HG03196 (cell line): ENCODE measurements around the gene PITPNM3.
"Not testable (repeated sequence)": the region's sequence is repeated elsewhere in the genome, so short reads cannot be mapped to it uniquely, and the experiment has no call there.

ENCODE experiments used
- ATAC-seq: cut with Tn5 transposase; IDR thresholded peaks from one replicate; pipeline ENCODE4 v1.9.1; 2021; ENCODE audit not compliant: unreplicated experiment

PITPNM3 gene

DNA sequence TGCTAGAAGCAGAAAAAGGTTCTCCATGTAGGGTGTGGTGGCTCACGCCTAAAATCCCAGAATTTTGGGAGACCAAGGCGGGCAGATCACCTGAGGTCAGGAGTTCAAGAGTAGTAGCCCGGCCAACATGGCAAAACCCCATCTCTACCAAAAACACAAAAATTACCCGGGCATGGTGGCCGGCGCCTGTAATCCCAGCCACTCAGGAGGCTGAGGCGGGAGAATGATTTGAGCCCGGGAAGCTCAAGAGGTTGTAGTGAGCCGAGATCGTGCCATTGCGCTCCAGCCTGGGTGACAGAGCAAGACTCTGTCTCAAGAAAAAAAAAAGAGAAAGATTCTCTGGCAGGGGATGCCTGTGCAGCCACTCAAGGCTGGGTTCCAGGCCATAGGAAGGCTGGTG is 54.2 kb downstream of the PITPNM3 start:
- no peak for ATAC-seq

DNA sequence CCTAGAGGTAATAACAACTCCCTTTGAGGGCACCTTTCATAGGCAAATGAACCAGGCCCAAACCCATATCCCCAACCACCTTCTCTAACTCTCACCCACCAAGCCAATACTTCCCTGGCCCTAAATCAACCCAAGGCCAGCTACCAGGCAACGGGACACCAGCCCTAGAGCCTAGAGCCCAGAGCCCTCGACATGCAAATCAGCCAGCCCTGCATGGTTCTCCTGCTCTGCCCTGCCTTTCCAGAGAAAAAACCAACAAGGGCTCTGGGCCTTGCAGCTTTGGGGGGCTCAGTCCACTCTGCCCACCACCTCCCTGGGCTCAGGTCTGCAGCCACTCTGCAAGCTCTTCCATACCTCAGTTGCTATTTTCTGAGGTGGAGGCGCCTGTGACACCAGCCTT is 55.0 kb downstream of the PITPNM3 start:
- no peak for ATAC-seq

DNA sequence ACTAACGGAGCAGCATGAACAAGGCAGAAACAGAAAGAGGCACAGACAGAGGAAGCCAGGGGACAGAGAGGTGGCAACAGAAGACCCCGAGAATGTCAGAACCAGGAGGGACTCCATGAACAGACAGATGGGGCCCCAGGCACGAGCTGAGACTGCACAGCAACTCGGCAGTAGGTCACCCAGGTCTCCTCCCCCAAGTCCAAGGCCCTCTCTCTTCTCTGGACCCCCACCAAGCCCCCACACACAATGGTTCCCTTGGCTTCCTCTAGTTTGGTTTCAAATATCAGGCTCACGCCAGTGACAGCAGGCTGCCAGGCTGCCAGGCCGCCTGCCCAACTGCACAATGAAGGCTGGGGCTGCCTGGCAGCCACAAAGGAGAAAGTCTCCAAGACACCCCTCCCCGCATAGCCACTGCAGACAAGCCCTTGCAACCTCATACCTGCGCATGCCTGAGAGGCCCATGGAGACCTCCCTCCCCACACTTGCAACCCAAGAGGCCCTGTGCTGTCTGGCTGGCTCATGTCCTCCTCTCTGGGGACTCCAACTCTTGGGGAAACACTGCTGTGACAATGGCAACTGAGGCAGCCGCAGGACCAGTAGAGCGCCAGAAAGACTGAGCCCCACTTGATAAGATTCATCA is 57.3 kb downstream of the PITPNM3 start:
- no peak for ATAC-seq

DNA sequence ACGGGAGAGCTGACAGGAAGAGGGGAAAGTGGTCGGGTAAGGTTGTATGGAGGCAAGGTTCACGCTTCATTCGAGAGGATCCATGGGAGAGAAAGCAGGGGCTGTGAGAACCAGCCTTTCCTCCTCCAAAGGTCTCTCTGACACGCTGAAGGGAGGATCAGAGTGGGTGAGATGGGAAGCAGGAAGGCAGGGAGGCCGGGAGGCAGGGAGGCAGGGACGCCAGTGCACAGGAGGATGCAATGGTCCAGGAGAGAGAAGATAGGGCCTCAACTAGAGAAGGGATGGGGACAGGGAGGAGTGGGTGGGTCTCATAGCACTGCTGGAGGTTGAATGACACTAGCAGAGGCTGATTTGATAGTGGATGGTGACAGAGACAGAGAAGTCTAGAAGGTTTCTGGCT is 58.0 kb downstream of the PITPNM3 start:
- ATAC-seq: no peak

DNA sequence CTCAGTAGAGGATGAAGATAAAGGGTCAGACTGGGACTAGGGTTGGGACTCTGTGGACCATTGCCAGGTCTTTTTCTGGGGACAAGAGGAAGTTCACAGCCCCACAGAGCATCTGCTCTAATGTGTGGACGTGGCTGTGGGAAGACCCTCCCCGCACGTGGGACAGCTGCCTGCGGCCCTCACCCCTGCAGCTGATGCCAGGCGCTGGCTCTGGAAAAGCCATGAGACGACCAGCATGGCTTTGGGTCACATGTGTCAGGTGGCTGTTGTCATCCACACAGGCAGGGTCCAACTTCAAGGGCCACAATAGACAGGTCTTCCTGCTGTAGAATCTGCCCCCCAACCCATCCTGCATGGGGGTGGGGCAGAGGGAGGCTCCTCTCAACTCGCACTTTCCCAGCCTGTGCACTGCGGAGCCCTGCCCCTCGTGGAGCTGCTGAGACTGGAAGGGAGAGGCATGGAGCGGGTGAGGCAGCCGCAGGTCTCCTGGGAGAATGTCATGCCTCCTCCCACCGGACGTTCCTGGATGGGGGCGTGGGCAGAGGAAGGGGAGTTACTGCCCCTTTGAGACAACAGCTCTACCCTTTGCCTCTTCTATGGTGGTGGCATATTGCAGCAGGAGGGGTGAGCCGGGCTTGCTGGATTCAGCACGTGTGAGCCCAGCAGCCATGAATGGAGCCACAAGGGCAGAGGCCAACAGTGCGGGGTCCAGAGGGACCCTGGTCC is 58.7 kb downstream of the PITPNM3 start:
- no peak for ATAC-seq

DNA sequence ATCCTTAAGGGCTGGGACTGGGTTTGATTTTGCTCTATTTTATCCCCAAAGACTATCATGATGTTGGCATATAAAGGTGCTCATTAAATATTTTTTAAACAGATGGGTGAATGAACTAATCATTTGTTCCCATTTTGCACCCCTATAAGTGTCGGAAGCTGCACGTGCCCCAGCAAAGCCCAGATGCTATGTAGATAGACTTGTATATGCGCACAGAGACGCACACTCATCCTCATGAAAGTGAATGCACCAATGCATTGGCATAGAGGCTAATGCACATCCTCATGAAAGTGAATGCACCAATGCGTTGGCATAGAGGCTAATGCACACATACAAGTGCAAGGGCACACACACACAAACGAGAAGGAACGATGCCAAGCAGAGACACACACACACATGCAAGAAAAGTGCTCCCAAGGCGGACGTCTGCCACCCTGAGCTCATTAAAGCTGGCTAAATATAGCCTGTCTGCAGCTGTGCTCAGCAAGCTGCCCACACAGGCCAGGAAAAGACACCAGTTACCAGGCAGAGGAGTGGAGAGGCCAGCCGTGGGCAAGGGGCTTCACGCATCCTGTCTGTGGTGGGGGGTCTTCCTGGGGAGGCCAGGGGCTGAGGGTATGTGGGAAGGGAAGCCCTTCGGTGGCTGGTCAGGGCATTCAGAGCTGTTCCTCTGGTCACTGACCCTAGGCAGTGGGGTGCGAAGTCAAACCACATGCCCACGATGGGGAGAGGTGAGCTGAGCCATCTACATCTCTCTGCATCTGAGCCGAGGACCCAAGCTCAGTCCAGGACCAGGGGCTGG is 59.5 kb downstream of the PITPNM3 start:
- ATAC-seq: no peak

DNA sequence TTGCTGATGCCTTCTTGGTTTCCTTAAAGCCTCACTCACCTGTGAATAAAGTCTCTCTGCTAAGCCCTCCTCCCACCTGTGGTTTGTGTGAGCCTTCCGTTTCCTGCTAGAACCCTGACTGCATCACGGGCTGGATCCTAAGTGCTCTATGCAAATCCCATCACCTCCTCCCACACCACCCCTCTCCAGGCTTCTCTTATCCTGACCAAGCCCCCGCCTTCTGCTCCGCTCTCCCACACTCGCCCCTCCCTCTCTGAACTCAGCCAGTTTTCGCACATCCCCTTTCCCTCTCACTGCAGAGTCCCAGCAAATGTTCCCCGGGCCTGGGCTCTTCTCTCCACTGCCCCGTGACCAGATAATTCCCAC is 60.3 kb downstream of the PITPNM3 start:
- no peak for ATAC-seq

DNA sequence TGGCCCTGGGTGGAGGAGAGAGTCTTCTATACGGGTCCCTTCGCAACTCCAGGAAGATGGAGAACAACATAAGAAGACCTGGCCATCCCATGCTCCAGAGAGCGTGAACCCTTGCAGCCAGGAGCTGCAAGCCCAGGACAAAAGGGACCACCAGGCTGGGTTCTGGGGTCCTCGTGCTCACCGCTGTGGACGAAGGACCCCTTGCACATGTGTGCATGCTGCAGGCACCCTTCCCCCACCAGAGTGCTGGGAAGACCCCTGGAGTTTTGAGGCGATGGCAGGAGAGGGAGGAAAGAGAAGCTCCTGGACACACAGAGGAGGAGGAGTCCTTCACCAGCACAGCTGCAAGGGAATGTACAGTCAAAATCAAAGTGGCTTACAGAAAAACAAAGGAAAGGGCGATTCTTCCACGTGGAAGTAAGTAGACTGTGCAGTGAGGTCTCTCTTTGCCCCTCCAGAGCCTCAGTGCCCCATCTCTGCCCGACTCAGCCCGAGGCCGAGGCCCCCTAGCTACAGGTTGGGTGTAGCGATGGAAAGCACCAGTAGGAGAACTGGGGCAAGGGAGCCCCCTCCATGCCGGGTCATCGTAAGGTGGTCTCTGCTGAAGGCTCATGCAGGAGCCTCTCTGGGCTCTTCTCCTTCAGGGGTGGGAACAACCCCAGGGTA is 60.8 kb downstream of the PITPNM3 start:
- no peak for ATAC-seq

DNA sequence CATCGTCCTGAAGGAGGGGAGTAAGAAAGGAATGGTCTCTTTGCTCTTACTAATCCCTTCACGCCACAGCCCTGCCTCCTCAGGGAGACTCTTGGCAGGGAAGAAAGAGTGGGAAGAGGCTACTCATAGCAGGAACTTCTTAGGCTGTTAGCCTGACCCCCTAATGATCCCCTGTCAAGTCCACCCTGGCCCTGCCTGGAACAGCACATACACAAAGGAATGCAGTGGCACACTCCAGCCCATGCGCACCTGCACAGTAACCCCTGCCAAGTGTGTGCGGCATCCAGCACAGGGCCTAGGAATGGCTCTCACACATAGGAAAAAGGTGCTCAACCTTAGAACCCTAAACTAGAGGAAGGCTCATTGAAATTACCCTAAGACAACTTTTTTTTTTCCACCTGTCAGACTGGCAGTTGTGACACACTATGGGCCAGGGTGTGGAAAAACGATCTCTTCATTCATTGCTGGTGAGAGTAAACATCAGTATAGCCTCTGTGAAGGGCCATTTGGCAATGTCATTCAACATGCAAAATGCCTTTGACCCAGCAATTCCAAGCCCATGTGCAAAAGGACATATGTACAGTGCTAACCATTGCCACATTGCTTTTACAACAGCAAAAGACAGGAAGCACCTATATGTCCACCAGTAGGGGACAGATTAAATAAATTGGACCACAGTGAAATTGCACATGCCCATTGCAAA is 62.0 kb downstream of the PITPNM3 start:
- ATAC-seq: no peak

DNA sequence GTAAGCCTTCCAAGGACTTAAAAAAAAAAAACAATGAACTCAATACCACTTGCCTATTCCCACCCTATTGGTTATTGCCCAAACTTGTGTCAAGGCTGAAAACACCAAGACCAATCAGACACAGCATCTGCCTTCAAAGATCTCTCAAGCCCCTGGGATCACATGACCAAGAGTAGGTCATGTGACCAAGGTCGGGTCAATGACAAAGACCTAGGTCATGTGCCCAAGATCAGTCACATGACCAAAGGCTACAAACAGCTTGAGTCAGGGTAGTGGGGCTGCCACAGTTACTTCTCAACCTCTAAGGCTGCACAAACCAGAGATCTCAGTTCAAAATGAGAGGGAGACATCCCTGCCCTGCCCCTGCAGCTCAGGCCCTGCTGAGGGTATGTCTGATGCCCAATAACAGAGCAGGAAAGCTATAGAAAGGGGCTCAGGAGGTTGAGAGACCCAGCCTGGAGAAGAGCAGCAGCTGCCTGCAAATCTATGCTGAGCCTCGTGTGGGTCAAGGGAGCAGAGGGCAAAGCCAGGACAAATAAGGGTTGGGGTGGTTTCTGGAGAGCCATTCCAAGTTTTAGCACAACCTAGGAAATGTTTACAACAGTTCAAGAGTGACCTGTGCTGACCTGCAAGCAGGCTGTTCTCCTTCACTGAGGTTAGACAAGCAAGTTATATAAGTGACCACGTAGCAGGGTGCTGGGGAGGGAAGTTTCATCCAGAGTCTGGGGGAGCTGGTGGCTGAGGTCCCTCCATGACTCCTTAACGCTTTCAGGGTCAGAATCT is 63.3 kb downstream of the PITPNM3 start:
- no peak for ATAC-seq

DNA sequence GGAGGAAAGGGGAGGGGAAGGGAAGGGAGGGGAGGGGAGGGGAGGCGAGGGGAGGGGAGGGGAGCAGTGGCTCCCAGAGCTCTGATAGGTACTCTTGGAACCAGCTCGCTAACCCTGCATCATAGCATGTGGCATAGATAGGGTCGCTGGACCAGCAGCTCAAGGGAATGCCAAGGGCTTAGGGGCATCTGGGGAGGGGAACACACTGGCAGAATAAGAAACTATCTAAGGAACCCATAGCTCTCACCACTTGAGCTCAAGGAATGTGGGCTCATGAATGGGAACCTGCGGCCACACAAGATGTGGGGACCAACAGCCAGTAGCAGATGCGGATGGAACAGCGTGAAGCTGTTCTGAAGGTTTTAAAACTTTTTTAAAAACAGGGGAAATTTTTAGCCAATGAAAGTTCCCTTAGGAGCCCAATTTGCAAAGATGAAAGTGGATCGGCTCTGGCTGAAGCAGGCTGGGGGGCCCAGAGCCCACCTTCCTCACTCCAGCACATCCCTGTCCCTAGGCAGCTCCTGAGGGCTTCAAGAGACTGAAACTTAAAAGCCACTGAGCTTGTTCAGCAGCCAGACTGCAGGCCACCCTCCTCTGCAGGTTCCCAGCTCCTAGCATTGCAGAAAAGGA is 65.2 kb downstream of the PITPNM3 start:
- ATAC-seq: no peak

DNA sequence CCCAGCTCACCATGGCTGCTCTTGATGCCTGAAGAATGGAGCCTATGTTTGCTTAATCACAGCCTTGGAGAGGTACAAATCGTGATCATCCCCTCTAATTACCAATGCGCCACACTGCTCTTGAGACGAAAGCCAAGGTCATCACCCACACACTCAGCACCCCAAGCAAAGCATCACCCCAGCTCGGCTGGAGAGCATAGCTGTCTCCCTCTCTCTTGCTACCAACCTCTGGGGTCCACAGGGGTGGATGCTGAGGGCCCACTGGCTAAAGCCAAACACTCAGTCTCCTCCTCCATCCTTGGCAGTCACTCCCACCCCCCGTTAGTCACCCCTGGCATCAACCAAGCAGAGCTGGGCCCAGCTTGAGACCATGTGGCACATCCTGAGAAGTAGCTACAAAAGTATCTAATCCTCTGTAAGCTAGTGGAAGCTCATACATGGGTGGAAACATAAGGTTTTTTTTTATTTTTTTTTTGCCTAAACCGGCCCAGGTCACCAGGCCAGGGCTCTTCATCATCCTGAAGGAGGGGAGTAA is 67.3 kb downstream of the PITPNM3 start:
- ATAC-seq: no peak

DNA sequence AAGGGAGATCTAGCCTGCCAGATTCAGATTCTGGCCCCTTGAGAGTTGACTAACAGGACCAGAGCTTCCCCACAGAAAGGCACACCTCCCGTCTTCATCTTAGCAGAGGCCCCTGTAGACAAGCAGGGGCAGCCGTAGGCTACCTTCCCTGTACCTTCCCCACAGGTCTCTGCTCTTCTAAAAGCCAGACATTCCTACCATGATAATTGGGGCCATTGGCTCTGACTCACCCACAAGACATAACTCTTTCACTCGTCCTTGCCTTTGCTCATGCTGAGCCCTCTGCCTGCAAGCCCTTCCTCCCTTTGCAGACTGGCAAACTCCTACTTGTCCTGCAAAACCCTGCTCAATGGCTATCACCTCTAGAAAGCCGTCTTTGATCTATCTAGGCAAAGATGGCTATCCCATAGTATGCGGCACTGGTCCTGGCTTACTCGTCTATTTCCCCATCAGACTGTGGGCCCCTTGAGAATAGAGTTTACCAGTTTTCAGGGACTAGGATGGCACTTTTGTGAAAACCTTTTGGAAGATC is 68.3 kb downstream of the PITPNM3 start:
- ATAC-seq: no peak

DNA sequence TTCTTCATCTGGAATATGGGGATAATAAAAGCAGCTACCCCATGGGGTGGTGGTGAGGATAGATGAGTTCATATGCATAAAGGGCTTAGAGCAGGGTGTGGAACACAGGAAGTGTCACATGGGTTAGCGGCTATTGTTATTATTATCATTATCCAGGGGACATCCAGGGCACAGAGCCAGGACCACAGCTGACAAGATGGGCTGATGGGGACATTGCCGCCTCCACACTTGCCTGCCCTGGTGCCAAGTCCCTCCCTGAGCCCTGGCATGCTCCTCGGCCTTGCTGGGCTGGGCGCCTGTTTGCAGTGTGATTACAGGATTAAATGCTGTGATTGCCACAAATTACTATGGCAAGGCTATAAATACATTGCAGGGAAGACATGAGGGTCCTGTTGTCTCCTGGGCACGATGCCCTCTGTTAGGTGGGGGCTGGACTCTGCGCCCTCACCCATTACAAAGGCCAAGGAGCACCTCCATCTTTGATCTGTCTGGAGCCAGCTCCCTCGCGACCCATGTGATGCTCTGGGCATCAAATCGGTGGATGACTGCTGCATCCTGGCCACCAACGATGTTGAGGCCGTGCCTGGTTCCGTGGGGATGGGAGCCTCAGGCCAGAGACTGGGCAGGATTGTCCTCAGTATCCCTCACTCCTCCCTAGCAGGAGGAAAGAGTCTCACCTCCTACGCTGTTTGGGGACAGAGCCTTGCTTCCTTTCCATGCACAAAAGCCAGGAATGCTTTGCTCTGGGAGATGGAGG is 68.9 kb downstream of the PITPNM3 start:
- no peak for ATAC-seq

DNA sequence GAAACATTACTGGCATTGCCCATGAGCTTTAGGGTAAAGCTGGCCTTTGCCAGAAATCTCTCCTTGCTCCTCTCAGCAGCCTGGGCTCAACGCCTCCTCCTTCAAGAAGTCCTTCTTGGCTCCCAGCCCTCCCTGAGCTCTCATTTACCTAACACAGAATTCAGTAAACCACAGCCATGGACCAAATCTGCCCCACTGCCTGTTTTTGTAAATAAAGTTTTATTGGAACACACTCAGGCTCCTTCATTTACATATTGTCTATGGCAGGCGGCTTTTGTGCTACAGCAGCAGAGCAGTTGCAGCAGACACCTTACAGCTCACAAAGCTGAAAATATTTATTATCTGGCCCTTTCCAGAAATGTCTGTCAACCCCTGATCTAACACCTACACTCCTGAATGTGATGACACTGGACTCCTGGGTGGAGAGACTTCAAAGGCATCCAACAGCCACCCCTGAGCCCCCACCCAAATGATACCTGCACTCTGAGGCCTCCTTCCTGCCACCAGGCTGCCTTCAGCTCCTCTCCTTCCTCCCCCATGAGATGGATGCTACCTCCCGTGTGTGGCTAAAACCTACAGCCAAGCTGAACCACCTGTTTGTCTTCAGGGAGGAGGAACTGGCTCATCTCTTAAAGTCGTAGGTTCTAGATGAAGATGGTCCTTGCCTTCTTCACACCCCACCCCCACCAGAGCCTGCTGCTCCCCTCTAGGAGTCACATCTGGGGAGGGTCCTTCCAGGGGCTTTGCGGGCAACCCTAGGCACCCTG is 70.5 kb downstream of the PITPNM3 start:
- ATAC-seq: no peak

DNA sequence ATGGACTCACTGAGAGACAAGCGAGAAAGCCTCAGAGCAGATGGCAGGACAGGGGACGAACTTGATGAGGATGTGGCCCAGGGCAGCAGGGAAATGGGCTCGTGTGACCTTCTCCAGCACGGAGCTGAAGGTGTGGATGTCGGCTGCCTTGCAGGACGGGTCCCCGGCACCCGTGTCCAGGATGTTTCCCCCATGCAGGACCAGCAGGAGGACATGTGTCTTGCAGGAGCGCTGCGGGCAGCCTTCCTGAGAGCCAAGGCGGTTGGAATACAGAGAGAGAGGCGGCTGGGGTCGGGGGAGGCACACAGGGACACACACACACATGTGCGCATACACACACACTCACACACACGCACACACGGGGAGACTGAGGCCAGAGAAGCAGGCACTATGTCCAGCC is 72.8 kb downstream of the PITPNM3 start:
- ATAC-seq: no peak

DNA sequence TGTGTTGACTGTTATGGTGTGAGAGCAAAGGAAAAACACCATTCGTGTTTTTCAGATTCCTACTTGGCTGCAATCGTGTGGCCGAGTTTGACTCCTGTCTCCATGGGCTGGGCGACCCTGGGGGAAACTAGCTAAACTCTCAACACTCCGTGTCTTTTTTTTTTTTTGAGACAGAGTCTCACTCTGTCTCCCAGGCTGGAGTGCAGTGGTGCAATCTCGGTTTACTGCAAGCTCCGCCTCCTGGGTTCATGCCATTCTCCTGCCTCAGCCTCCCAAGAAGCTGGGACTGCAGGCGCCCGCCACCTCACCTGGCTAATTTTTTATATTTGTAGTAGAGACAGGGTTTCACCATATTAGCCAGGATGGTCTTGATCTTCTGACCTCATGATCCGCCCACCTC is 73.6 kb downstream of the PITPNM3 start:
- not testable (repeated sequence) for ATAC-seq

DNA sequence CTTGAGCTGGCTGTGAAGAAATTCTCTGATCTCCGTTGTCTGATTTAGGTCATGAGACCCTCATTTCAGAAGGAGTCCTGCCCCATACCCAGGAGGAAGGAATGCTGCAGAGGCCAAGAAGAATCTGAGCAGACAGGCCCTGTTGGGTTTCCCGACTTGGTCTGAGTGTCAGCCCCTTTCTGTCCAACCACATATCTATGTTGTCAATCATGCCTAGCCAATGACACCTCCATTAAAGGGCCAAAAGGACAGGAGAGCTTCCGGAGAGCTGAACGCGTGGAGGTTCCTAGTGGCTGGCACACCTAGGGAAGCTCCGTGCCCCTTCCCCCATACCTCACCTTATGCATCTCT is 74.3 kb downstream of the PITPNM3 start:
- ATAC-seq: no peak
